Brain microvascular endothelial cell (primary cell): ENCODE measurements around the gene SNAP29.
"Not testable (repeated sequence)": the region's sequence is repeated elsewhere in the genome, so short reads cannot be mapped to it uniquely, and the experiment has no call there.

Experiments
- DNase-seq: peaks from one replicate; pipeline ENCODE4 v3.0.0-alpha.2; 2020
- H3K27ac ChIP-seq: fragments of 250-450 bp; sonication (Bioruptor Pico); 2 replicates; pipeline ENCODE4 v1.5.1; 2020; ENCODE audit warnings: mild to moderate bottlenecking, moderate library complexity
- H3K27me3 ChIP-seq: fragments of 250-450 bp; sonication (Bioruptor Pico); replicated peaks from 2 replicates; pipeline ENCODE4 v1.5.1; 2020; ENCODE audit warnings: mild to moderate bottlenecking
- H3K36me3 ChIP-seq: fragments of 250-450 bp; sonication (Bioruptor Pico); replicated peaks from 2 replicates; pipeline ENCODE4 v1.5.1; 2020; ENCODE audit warnings: mild to moderate bottlenecking
- H3K4me3 ChIP-seq: 2 replicates; pipeline ENCODE4 v1.5.1; 2011; ENCODE audit warnings: low read depth, mild to moderate bottlenecking, control low read depth, low read length, moderate library complexity
- CTCF ChIP-seq: IDR thresholded peaks from 2 replicates; pipeline ENCODE4 v1.5.1; 2011; ENCODE audit warnings: low read depth, mild to moderate bottlenecking, moderate library complexity, low read length, control low read depth, inconsistent platforms; ENCODE audit errors: missing control alignments
- in situ Hi-C: cut with HindIII; loops from 2 replicates; pipeline ENCODE4 v1.10.0; 2017; ENCODE audit warnings: low sequenced_read_pairs, low pct_ligation_motif_present

The SNAP29 gene

GRCh38 chr22:20813056-20813455, 45.8 kb upstream of the SNAP29 start:
- in situ Hi-C loops: no loop called here
- H3K27me3 ChIP-seq: no peaks in the 10 kb centered on the region
- TF ChIP-seq CTCF: no peak

GRCh38 chr22:20814221-20814808, 44.5 kb upstream of the SNAP29 start:
- no peak overlapping the region for H3K27ac ChIP-seq
- in situ Hi-C loops: no loop called here
- TF ChIP-seq CTCF: no peak
- DNase-seq: no peak
- no peak overlapping the region for H3K4me3 ChIP-seq
- peaks cover 41% of the 10 kb centered on the region for H3K36me3 ChIP-seq
- H3K27me3 ChIP-seq: no peaks in the 10 kb centered on the region

More at GRCh38 chr22:20813056-20813455, 45.8 kb upstream of the SNAP29 start:
- Histone ChIP-seq H3K27ac (no peak overlapping the region), H3K4me3 (no peak overlapping the region), H3K36me3 (peaks cover 35% of the 10 kb centered on the region)
- DNase-seq: no peak

GRCh38 chr22:20815477-20816050, 43.2 kb upstream of the SNAP29 start:
- no peak overlapping the region for H3K4me3 ChIP-seq
- H3K36me3 ChIP-seq: peaks cover 43% of the 10 kb centered on the region
- H3K27ac ChIP-seq: no peak overlapping the region
- in situ Hi-C loops: no loop called here
- no peaks in the 10 kb centered on the region for H3K27me3 ChIP-seq
- DNase-seq: no peak
- TF ChIP-seq CTCF: no peak

- Histone ChIP-seq H3K27ac (no peak overlapping the region), H3K36me3 (peaks cover 40% of the 10 kb centered on the region), H3K27me3 (no peaks in the 10 kb centered on the region), H3K4me3 (no peak overlapping the region)
- in situ Hi-C loops: no loop called here
- TF ChIP-seq CTCF: no peak
- DNase-seq: no peak
These were observed 42.2 kb upstream of the SNAP29 start for GRCh38 chr22:20816559-20816958.

GRCh38 chr22:20818471-20818870, 40.3 kb upstream of the SNAP29 start:
- Histone ChIP-seq H3K27ac (no peak overlapping the region), H3K4me3 (no peak overlapping the region), H3K27me3 (no peaks in the 10 kb centered on the region), H3K36me3 (peaks cover 40% of the 10 kb centered on the region)
- TF ChIP-seq CTCF: no peak
- no peak for DNase-seq
- in situ Hi-C loops: no loop called here

- H3K27me3 ChIP-seq: no peaks in the 10 kb centered on the region
- in situ Hi-C loops: no loop called here
- H3K27ac ChIP-seq: no peak overlapping the region
- H3K4me3 ChIP-seq: no peak overlapping the region
- DNase-seq: no peak
- no peak for TF ChIP-seq CTCF
- peaks cover 47% of the 10 kb centered on the region for H3K36me3 ChIP-seq
These were observed 39.3 kb upstream of the SNAP29 start for GRCh38 chr22:20819471-20819870.

- peaks cover 41% of the 10 kb centered on the region for H3K36me3 ChIP-seq
- H3K4me3 ChIP-seq, H3K27me3 ChIP-seq, in situ Hi-C loops, H3K27ac ChIP-seq, DNase-seq: not testable (repeated sequence)
These were observed 37.0 kb upstream of the SNAP29 start for GRCh38 chr22:20821717-20822239.
